ENCODE results near the gene LRRTM4. TPM values are rescaled to one million over a fixed set of nuclear protein-coding genes. Genes with fewer than 3 reads are reported as not detected.
A peak's percentile ranks its signal among the peaks of the same experiment; 100 is the strongest.

Gene LRRTM4
- total RNA-seq, 1 donor from 2014 or later, result 18.6 TPM

DNA sequence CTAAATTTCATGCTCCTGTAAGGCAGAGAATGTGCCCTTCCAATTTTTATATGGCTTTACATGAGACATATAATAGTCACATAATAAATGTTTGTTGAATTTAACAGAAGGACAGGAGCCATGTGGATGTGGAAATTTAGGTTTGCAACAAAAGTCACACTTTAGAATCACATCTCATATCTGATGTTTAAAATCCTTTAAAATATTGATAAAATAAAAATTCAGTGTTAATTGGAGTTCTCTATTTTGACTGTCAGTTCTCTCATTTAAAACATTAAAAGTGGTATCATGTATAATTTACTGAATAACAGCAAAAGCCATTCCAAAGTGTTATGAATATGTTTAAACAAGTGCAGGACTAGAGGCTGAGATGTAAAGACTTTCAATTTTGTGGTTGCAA lies 594.1 kb downstream of the LRRTM4 start:
- peak overlapping the region; percentile 48 for H3K27ac Mint-ChIP-seq (ENCODE audit: unreplicated experiment)
- H3K4me3 Mint-ChIP-seq (ENCODE audit: unreplicated experiment), result no peak overlapping the region
- no peaks in the 10 kb centered on the region for H3K36me3 Mint-ChIP-seq (ENCODE audit: unreplicated experiment)
- peaks cover 41% of the 10 kb centered on the region for H3K4me1 Mint-ChIP-seq (ENCODE audit: low read depth, unreplicated experiment)
- H3K27me3 Mint-ChIP-seq (ENCODE audit: unreplicated experiment), result peaks cover 5% of the 10 kb centered on the region
- no peak for TF ChIP-seq CTCF (IDR thresholded peaks at IDR 0.05; ENCODE audit: partially characterized antibody, unreplicated experiment)
- H3K9me3 Mint-ChIP-seq (ENCODE audit: unreplicated experiment), result peaks cover 16% of the 10 kb centered on the region
- no peak for DNase-seq

DNA sequence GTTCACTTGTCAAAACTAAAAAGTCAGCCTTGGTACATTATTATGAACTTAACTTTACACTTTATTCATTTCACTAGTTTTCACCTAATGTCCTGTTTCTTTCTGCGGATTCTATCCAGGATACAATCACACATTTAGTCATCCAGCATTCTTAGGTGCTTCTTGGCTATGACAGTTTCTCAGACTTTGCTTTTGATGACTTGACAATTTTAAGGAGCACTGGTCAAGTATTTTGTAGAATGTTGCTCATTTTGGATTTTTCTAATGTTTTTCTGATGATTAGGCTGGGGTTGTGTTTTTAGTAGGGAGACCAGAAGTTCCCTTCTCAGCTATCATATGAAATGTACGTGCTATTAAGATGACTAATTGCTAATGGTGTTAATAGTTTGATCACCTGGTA lies 601.2 kb downstream of the LRRTM4 start:
- H3K27ac Mint-ChIP-seq (ENCODE audit: unreplicated experiment), result no peak overlapping the region
- no peak overlapping the region for H3K4me3 Mint-ChIP-seq (ENCODE audit: unreplicated experiment)

DNA sequence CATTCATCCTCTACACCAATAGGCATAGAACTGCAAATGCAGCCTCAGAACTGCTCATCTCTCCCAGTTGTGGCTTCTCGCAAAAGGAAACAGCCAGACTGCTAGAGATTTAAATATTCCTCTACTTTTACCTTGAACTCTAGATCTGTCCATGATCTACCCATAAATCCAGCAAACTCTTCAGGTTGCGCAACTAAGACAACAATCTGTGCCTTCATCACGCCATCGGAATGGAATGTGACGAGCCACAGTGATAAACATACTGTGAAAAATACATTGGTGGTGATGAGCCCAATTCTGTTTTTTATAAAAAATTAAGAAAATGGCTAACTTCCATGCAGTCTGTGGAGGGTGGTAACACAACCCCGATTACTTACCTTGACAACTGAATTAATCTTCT lies 626.7 kb downstream of the LRRTM4 start:
- Mint-ChIP-seq H3K9me3 (ENCODE audit: unreplicated experiment) (no peaks in the 10 kb centered on the region), H3K4me1 (ENCODE audit: low read depth, unreplicated experiment) (peaks cover 12% of the 10 kb centered on the region), H3K27ac (ENCODE audit: unreplicated experiment) (peak overlapping the region; percentile 74), H3K36me3 (ENCODE audit: unreplicated experiment) (no peaks in the 10 kb centered on the region), H3K27me3 (ENCODE audit: unreplicated experiment) (peaks cover 2% of the 10 kb centered on the region), H3K4me3 (ENCODE audit: unreplicated experiment) (no peak overlapping the region)
- no peak for DNase-seq
- TF ChIP-seq CTCF (IDR thresholded peaks at IDR 0.05; ENCODE audit: partially characterized antibody, unreplicated experiment), result no peak

More for the DNA sequence above, 601.2 kb downstream of the LRRTM4 start:
- no peak for DNase-seq
- Mint-ChIP-seq H3K9me3 (ENCODE audit: unreplicated experiment) (no peaks in the 10 kb centered on the region), H3K4me1 (ENCODE audit: low read depth, unreplicated experiment) (no peaks in the 10 kb centered on the region), H3K27me3 (ENCODE audit: unreplicated experiment) (peaks cover 2% of the 10 kb centered on the region), H3K36me3 (ENCODE audit: unreplicated experiment) (no peaks in the 10 kb centered on the region)
- TF ChIP-seq CTCF (IDR thresholded peaks at IDR 0.05; ENCODE audit: partially characterized antibody, unreplicated experiment), result no peak

GRCh38 chr2:76870581-76870980 lies 651.6 kb downstream of the LRRTM4 start:
- no peak for DNase-seq
- Mint-ChIP-seq H3K27me3 (ENCODE audit: unreplicated experiment) (no peaks in the 10 kb centered on the region), H3K27ac (ENCODE audit: unreplicated experiment) (no peak overlapping the region), H3K4me1 (ENCODE audit: low read depth, unreplicated experiment) (peaks cover 4% of the 10 kb centered on the region), H3K4me3 (ENCODE audit: unreplicated experiment) (no peak overlapping the region), H3K9me3 (ENCODE audit: unreplicated experiment) (no peaks in the 10 kb centered on the region), H3K36me3 (ENCODE audit: unreplicated experiment) (no peaks in the 10 kb centered on the region)
- TF ChIP-seq CTCF (IDR thresholded peaks at IDR 0.05; ENCODE audit: partially characterized antibody, unreplicated experiment), result no peak

DNA sequence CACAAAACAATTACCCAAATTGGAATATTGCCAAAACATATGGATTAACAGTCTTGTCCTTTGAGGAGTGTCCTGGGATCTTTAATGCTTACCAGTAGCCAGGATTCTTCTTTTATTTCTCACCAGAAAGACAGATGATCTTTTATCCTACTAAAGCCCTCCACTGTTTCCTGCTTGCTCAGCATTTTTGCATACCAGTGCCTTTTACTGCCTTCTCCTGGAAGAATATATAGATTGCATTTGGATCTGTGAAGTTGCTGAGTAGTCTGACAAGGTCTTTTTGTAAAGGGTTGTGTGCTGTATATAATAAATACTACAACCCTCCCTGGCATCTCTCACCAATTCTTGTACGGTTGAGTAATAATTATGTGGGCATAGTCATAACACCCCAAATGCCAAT lies 652.2 kb downstream of the LRRTM4 start:
- no peak overlapping the region for H3K4me3 Mint-ChIP-seq (ENCODE audit: unreplicated experiment)
- no peaks in the 10 kb centered on the region for H3K27me3 Mint-ChIP-seq (ENCODE audit: unreplicated experiment)
- H3K36me3 Mint-ChIP-seq (ENCODE audit: unreplicated experiment), result no peaks in the 10 kb centered on the region
- no peak overlapping the region for H3K27ac Mint-ChIP-seq (ENCODE audit: unreplicated experiment)
- DNase-seq, result no peak
- peaks cover 4% of the 10 kb centered on the region for H3K4me1 Mint-ChIP-seq (ENCODE audit: low read depth, unreplicated experiment)
- H3K9me3 Mint-ChIP-seq (ENCODE audit: unreplicated experiment), result no peaks in the 10 kb centered on the region
- TF ChIP-seq CTCF (IDR thresholded peaks at IDR 0.05; ENCODE audit: partially characterized antibody, unreplicated experiment), result no peak

Measured in glutamatergic neuron (in vitro differentiated cells).